ENCODE measurements around the gene KCND3. TPM values are rescaled to one million over a fixed set of nuclear protein-coding genes. Genes with fewer than 3 reads are reported as not detected.

Gene KCND3
- total RNA-seq, 4 donors from 2014 or later, result 1.8 to 5.3 (median 4.2) TPM

DNA sequence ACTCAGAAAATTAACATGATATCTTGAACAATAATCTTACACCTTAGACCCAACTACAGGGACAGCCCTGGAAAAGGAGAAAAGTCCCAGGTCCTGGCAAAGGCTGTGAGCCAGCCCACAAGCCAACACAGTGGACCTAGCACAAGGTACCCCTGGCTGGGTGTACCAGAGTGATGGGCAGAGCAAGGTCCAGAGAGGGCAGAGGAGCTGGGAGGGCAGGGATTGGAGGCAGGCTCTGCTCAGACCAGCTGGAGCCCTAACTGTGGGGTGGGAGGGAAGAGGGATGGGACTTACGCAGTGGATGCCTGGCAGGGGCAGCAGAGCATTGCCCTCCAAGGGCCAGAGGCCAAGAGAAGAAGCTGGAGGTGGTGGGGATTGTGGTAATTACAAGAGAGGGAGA is 101.6 kb downstream of the KCND3 start:
- Histone ChIP-seq H3K36me3 (no peaks in the 10 kb centered on the region), H3K4me3 (replicated peaks in 1 of 3) (no peak overlapping the region), H3K27me3 (no peaks in the 10 kb centered on the region), H3K4me1 (no peaks in the 10 kb centered on the region), H3K27ac (no peak overlapping the region), H3K9me3 (no peaks in the 10 kb centered on the region)
- WGBS, 2 donors, result 80 to 82% methylated on average over 1 of the region's 1 CpG
- TF ChIP-seq, protein P1, sequence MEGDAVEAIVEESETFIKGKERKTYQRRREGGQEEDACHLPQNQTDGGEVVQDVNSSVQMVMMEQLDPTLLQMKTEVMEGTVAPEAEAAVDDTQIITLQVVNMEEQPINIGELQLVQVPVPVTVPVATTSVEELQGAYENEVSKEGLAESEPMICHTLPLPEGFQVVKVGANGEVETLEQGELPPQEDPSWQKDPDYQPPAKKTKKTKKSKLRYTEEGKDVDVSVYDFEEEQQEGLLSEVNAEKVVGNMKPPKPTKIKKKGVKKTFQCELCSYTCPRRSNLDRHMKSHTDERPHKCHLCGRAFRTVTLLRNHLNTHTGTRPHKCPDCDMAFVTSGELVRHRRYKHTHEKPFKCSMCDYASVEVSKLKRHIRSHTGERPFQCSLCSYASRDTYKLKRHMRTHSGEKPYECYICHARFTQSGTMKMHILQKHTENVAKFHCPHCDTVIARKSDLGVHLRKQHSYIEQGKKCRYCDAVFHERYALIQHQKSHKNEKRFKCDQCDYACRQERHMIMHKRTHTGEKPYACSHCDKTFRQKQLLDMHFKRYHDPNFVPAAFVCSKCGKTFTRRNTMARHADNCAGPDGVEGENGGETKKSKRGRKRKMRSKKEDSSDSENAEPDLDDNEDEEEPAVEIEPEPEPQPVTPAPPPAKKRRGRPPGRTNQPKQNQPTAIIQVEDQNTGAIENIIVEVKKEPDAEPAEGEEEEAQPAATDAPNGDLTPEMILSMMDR (IDR thresholded peaks at IDR 0.05), result no peak
- TF ChIP-seq POLR2A (IDR thresholded peaks at IDR 0.05), result no peak
- DNase-seq, result no peak
- intact Hi-C loops (cut with DNase I), result no loop called here

GRCh38 chr1:111887385-111887784 is 102.1 kb downstream of the KCND3 start:
- Histone ChIP-seq H3K36me3 (no peaks in the 10 kb centered on the region), H3K4me3 (replicated peaks in 1 of 3) (no peak overlapping the region), H3K27me3 (no peaks in the 10 kb centered on the region), H3K4me1 (no peaks in the 10 kb centered on the region), H3K27ac (no peak overlapping the region), H3K9me3 (no peaks in the 10 kb centered on the region)
- TF ChIP-seq, protein P1 (IDR thresholded peaks at IDR 0.05), result no peak
- no peak for TF ChIP-seq POLR2A (IDR thresholded peaks at IDR 0.05)
- intact Hi-C loops (cut with DNase I), result no loop called here
- DNase-seq, result no peak
- 33 to 50% methylated on average over 3 of the region's 3 CpGs for WGBS, 2 donors

DNA sequence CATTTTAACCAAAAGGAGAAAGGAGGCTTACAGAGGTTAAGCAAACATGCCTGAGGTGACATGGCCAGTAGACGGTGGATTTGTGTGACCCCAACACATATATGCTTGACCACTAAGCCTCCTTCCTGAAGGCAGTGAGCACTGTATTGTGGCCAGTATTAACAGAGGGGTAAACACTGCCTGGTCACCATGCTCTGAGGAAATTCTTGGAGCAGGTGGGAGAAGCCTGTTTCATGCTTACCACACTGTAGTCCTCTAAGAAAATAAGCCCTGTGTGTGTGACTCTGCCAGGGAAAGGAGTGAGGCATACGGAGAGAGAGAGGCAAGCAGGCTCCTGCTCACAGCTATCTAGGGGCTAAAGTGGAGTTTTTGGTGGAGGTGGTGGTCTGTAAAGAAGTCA is 102.7 kb downstream of the KCND3 start:
- H3K4me3 ChIP-seq (replicated peaks in 1 of 3), result no peak overlapping the region
- H3K27me3 ChIP-seq, result no peaks in the 10 kb centered on the region
- no peak overlapping the region for H3K27ac ChIP-seq
- 59 to 65% methylated on average over 2 of the region's 2 CpGs for WGBS, 2 donors
- no peak for DNase-seq
- H3K9me3 ChIP-seq, result no peaks in the 10 kb centered on the region
- no peaks in the 10 kb centered on the region for H3K4me1 ChIP-seq
- intact Hi-C loops (cut with DNase I), result no loop called here
- H3K36me3 ChIP-seq, result no peaks in the 10 kb centered on the region
- no peak for TF ChIP-seq POLR2A (IDR thresholded peaks at IDR 0.05)
- TF ChIP-seq, protein P1 (IDR thresholded peaks at IDR 0.05), result no peak

- 89 to 92% methylated on average over 8 of the region's 8 CpGs for WGBS, 2 donors
- TF ChIP-seq POLR2A (IDR thresholded peaks at IDR 0.05), result no peak
- TF ChIP-seq, protein P1 (IDR thresholded peaks at IDR 0.05), result no peak
- no peaks in the 10 kb centered on the region for H3K9me3 ChIP-seq
- no peaks in the 10 kb centered on the region for H3K36me3 ChIP-seq
- H3K4me1 ChIP-seq, result no peaks in the 10 kb centered on the region
- no peak overlapping the region for H3K27ac ChIP-seq
- no peak for DNase-seq
- intact Hi-C loops (cut with DNase I), result no loop called here
- no peaks in the 10 kb centered on the region for H3K27me3 ChIP-seq
- H3K4me3 ChIP-seq (replicated peaks in 1 of 3), result no peak overlapping the region
Observed at GRCh38 chr1:111884772-111885443, 104.6 kb downstream of the KCND3 start.

- intact Hi-C loops (cut with DNase I), result no loop called here
- Histone ChIP-seq H3K9me3 (no peaks in the 10 kb centered on the region), H3K27ac (no peak overlapping the region), H3K27me3 (no peaks in the 10 kb centered on the region), H3K36me3 (no peaks in the 10 kb centered on the region), H3K4me1 (no peaks in the 10 kb centered on the region), H3K4me3 (replicated peaks in 1 of 3) (no peak overlapping the region)
- 44 to 49% methylated on average over 10 of the region's 10 CpGs for WGBS, 2 donors
- peak; percentile 62 for DNase-seq
- TF ChIP-seq, protein P1 (IDR thresholded peaks at IDR 0.05), result no peak
- no peak for TF ChIP-seq POLR2A (IDR thresholded peaks at IDR 0.05)
Observed at GRCh38 chr1:111882986-111883560, 106.4 kb downstream of the KCND3 start.

Data from thyroid gland (tissue), 4 donors.